ENCODE measurements around the gene TRMT10B.

DNA sequence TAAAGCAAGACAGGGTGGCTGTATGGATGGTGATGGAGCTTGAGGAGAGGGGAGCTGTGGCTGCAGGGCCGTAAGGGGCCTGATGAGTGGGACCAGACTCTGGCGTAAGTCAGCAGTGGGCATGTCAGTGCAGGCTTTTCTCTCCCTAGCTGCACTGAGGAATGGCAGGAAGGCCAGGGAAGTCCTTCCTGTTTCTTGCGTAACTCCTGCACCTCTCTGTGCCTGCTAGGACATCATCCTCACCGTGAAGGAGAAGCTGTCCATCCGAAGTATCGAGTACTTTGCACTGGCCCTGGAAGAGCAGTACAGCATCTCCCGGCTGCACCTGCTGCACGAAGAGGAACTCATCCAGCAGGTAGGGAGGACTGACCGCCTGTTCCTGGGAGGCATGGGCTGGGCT is 24.1 kb upstream of the TRMT10B start:
- TF ChIP-seq, protein P1, sequence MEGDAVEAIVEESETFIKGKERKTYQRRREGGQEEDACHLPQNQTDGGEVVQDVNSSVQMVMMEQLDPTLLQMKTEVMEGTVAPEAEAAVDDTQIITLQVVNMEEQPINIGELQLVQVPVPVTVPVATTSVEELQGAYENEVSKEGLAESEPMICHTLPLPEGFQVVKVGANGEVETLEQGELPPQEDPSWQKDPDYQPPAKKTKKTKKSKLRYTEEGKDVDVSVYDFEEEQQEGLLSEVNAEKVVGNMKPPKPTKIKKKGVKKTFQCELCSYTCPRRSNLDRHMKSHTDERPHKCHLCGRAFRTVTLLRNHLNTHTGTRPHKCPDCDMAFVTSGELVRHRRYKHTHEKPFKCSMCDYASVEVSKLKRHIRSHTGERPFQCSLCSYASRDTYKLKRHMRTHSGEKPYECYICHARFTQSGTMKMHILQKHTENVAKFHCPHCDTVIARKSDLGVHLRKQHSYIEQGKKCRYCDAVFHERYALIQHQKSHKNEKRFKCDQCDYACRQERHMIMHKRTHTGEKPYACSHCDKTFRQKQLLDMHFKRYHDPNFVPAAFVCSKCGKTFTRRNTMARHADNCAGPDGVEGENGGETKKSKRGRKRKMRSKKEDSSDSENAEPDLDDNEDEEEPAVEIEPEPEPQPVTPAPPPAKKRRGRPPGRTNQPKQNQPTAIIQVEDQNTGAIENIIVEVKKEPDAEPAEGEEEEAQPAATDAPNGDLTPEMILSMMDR (IDR thresholded peaks at IDR 0.05; ENCODE audit: insufficient read depth, low read depth, low read length), result no peak
- no peak for TF ChIP-seq EZH2 (IDR thresholded peaks at IDR 0.05; ENCODE audit: insufficient read depth, low read length)
